ENCODE measurements around the gene TNFRSF17. TPM values are rescaled to one million over a fixed set of nuclear protein-coding genes. Genes with fewer than 3 reads are reported as not detected.

The TNFRSF17 gene
- total and polyA plus RNA-seq, 4 experiments from 2014 or later: 3.0 TPM; not detected in 3

- H3K36me3 Mint-ChIP-seq: peaks cover 0 to 9% of the 10 kb centered on the region in 2 donors
Observed at GRCh38 chr16:11980136-11980844, 15.3 kb downstream of the TNFRSF17 start.

DNA sequence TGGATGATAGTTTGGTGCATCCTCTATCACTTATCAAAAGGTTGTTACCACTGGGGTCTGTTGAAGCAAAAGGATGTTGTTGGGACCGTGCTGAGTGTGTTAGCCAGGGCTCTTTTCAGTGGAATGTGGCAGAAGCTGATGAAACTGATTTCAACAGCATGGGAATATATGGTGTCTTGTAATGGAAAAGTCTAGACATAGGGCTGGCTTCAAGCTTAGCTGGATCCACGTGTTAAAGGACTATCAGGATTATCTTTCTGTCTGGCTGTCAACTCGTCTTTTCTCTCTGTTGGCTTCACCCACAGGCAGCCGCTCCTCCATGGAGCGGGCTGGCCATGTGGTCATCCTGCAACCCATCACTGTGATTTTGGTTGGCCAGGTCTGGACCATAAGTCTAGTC, 20.2 kb downstream of the TNFRSF17 start:
- Mint-ChIP-seq H3K9me3 (peaks cover 0 to 1% (median 0%) of the 10 kb centered on the region in 8 donors), H3K4me3 (no peak overlapping the region), H3K27me3 (no peaks in the 10 kb centered on the region), H3K4me1 (peaks cover 0 to 9% (median 5%) of the 10 kb centered on the region in 4 donors), H3K27ac (no peak overlapping the region), H3K36me3 (no peaks in the 10 kb centered on the region)
- intact Hi-C loops (cut with micrococcal nuclease): no loop called here
- ChIA-PET CTCF (ENCODE audit: partially characterized antibody) (no interaction called here), POLR2A (ENCODE audit: partially characterized antibody) (no interaction called here)
- H3K36me3 ChIP-seq (ENCODE audit: insufficient read depth, low read length): no peaks in the 10 kb centered on the region
- H3K9me3 ChIP-seq (ENCODE audit: control insufficient read depth in 1 of 2, low read length in 2 of 2): no peaks in the 10 kb centered on the region
- no peak overlapping the region for H3K4me3 ChIP-seq (ENCODE audit: low read length in 2 of 2)
- no peak overlapping the region for H3K27ac ChIP-seq (ENCODE audit: low read depth, low read length)
- no peaks in the 10 kb centered on the region for H3K27me3 ChIP-seq (ENCODE audit: insufficient read depth, low read length)
- H3K4me1 ChIP-seq (ENCODE audit: insufficient read depth, low read length): no peaks in the 10 kb centered on the region
- DNase-seq: no peak

More at GRCh38 chr16:11980136-11980844, 15.3 kb downstream of the TNFRSF17 start:
- Mint-ChIP-seq H3K27me3 (no peaks in the 10 kb centered on the region), H3K4me3 (peak overlapping the region in 2 of 8 donors; percentile 8 to 28), H3K9me3 (no peaks in the 10 kb centered on the region), H3K27ac (peak overlapping the region in 1 of 7 donors; percentile 57), H3K4me1 (peaks cover 29 to 38% (median 34%) of the 10 kb centered on the region in 4 donors)
- H3K27ac ChIP-seq (ENCODE audit: low read depth, low read length): no peak overlapping the region
- DNase-seq: no peak
- intact Hi-C loops (cut with micrococcal nuclease): no loop called here
- POLR2A ChIA-PET (ENCODE audit: partially characterized antibody): no interaction called here
- H3K9me3 ChIP-seq (ENCODE audit: control insufficient read depth in 1 of 2, low read length in 2 of 2): no peaks in the 10 kb centered on the region
- H3K27me3 ChIP-seq (ENCODE audit: insufficient read depth, low read length): no peaks in the 10 kb centered on the region
- no peak overlapping the region for H3K4me3 ChIP-seq (ENCODE audit: low read length in 2 of 2)
- CTCF ChIA-PET (ENCODE audit: partially characterized antibody): interaction anchor here (1.0 kb wide), 1 partner anchor 13 kb away, joined by 3 read pairs; no protein-coding TSS in a partner anchor
- no peaks in the 10 kb centered on the region for H3K36me3 ChIP-seq (ENCODE audit: insufficient read depth, low read length)
- peaks cover 26% of the 10 kb centered on the region for H3K4me1 ChIP-seq (ENCODE audit: insufficient read depth, low read length)

GRCh38 chr16:11986521-11987057, 21.6 kb downstream of the TNFRSF17 start:
- Histone ChIP-seq H3K36me3 (ENCODE audit: insufficient read depth, low read length) (no peaks in the 10 kb centered on the region), H3K9me3 (ENCODE audit: control insufficient read depth in 1 of 2, low read length in 2 of 2) (no peaks in the 10 kb centered on the region), H3K27ac (ENCODE audit: low read depth, low read length) (no peak overlapping the region), H3K27me3 (ENCODE audit: insufficient read depth, low read length) (no peaks in the 10 kb centered on the region), H3K4me3 (ENCODE audit: low read length in 2 of 2) (no peak overlapping the region), H3K4me1 (ENCODE audit: insufficient read depth, low read length) (no peaks in the 10 kb centered on the region)
- Mint-ChIP-seq H3K27ac (no peak overlapping the region), H3K27me3 (no peaks in the 10 kb centered on the region), H3K9me3 (peaks cover 0 to 1% (median 0%) of the 10 kb centered on the region in 8 donors), H3K4me3 (no peak overlapping the region), H3K4me1 (peaks cover 0 to 7% (median 4%) of the 10 kb centered on the region in 4 donors), H3K36me3 (no peaks in the 10 kb centered on the region)
- ChIA-PET CTCF (ENCODE audit: partially characterized antibody) (no interaction called here), POLR2A (ENCODE audit: partially characterized antibody) (no interaction called here)
- no peak for DNase-seq
- intact Hi-C loops (cut with micrococcal nuclease): no loop called here

DNA sequence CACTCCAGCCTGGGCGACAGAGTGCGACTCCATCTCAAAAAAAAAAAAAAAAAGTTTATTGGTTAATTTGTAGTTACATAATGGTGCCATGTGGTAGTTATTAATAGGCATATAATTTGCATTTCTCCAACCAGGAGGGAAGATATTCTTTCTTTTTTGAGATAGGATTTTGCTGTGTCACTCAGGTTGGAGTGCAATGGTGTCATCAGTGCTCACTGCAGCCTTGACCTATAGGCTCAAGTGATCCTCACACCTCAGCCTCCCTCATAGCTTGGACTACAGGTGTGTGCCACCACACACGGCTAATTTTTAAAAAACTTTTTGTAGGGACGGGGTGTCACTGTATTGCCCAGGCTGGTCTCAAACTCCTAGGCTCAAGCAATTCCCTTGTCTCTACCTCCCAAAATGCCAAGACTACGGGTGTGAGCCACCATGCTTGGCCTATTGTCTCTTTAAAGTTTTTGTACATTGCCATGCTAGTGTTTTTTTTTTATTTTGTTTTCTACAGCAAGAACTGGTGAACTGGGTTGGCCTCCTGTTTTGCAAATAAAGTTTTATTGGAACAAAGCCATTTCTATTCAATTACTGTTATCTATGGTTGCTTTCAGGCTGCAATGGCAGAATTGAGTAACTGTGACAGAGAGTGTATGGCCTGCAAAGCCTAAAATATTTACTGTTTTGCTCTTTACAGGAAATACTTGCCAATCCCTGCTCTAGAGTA, 23.4 kb downstream of the TNFRSF17 start:
- Mint-ChIP-seq H3K4me1 (peaks cover 0 to 5% (median 3%) of the 10 kb centered on the region in 4 donors), H3K4me3 (no peak overlapping the region), H3K27ac (no peak overlapping the region), H3K9me3 (peaks cover 0 to 1% (median 0%) of the 10 kb centered on the region in 8 donors), H3K36me3 (no peaks in the 10 kb centered on the region), H3K27me3 (no peaks in the 10 kb centered on the region)
- no peak for DNase-seq
- POLR2A ChIA-PET (ENCODE audit: partially characterized antibody): no interaction called here
- H3K9me3 ChIP-seq (ENCODE audit: control insufficient read depth in 1 of 2, low read length in 2 of 2): no peaks in the 10 kb centered on the region
- intact Hi-C loops (cut with micrococcal nuclease): no loop called here
- CTCF ChIA-PET (ENCODE audit: partially characterized antibody): no interaction called here
- H3K4me1 ChIP-seq (ENCODE audit: insufficient read depth, low read length): no peaks in the 10 kb centered on the region
- no peaks in the 10 kb centered on the region for H3K27me3 ChIP-seq (ENCODE audit: insufficient read depth, low read length)
- H3K27ac ChIP-seq (ENCODE audit: low read depth, low read length): no peak overlapping the region
- no peak overlapping the region for H3K4me3 ChIP-seq (ENCODE audit: low read length in 2 of 2)
- H3K36me3 ChIP-seq (ENCODE audit: insufficient read depth, low read length): no peaks in the 10 kb centered on the region

- CTCF ChIA-PET (ENCODE audit: partially characterized antibody): no interaction called here
- Histone ChIP-seq H3K36me3 (ENCODE audit: insufficient read depth, low read length) (no peaks in the 10 kb centered on the region), H3K27ac (ENCODE audit: low read depth, low read length) (no peak overlapping the region), H3K27me3 (ENCODE audit: insufficient read depth, low read length) (no peaks in the 10 kb centered on the region), H3K4me3 (ENCODE audit: low read length in 2 of 2) (no peak overlapping the region), H3K4me1 (ENCODE audit: insufficient read depth, low read length) (no peaks in the 10 kb centered on the region), H3K9me3 (ENCODE audit: control insufficient read depth in 1 of 2, low read length in 2 of 2) (no peaks in the 10 kb centered on the region)
- Mint-ChIP-seq H3K4me3 (no peak overlapping the region), H3K27ac (no peak overlapping the region), H3K9me3 (no peaks in the 10 kb centered on the region), H3K36me3 (no peaks in the 10 kb centered on the region), H3K4me1 (peaks cover 0 to 3% (median under 1%) of the 10 kb centered on the region in 4 donors), H3K27me3 (no peaks in the 10 kb centered on the region)
- no peak for DNase-seq
- intact Hi-C loops (cut with micrococcal nuclease): no loop called here
- POLR2A ChIA-PET (ENCODE audit: partially characterized antibody): no interaction called here
Observed at GRCh38 chr16:11990702-11991390, 25.8 kb downstream of the TNFRSF17 start.

DNA sequence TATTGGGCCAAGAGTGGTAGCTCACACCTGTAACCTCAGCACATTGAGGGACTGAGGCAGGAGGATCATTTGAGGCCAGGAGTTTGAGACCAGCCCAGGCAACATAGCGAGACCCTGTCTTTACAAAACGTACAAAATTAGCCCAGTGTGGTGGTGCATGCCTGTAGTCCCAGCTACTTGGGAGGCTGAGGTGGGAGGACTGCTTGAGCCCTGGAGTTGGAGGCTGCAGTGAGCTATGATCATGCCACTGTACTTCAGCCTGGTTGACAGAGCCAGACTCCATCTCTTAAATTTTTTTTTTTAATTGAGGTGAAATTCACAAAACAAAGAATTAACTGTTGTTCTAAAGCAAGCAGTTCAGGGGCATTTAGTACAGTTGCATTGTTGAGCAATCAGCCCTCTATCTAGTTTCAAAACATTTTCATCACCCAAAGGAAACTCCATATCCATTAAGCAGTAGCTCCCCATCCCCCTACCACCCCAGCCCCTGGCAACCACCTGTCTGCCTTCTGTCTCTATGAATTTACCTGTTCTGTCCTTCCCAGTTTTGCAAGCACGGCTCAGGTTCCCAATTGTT, 27.1 kb downstream of the TNFRSF17 start:
- H3K27me3 ChIP-seq (ENCODE audit: insufficient read depth, low read length): no peaks in the 10 kb centered on the region
- H3K4me1 ChIP-seq (ENCODE audit: insufficient read depth, low read length): no peaks in the 10 kb centered on the region
- intact Hi-C loops (cut with micrococcal nuclease): no loop called here
- no peak overlapping the region for H3K4me3 ChIP-seq (ENCODE audit: low read length in 2 of 2)
- no peak overlapping the region for H3K4me3 Mint-ChIP-seq
- POLR2A ChIA-PET (ENCODE audit: partially characterized antibody): interaction anchor here (0.7 kb wide), 1 partner anchor 299 kb away, joined by 3 read pairs; no protein-coding TSS in a partner anchor
- no peaks in the 10 kb centered on the region for H3K9me3 ChIP-seq (ENCODE audit: control insufficient read depth in 1 of 2, low read length in 2 of 2)
- no peak overlapping the region for H3K27ac Mint-ChIP-seq
- H3K9me3 Mint-ChIP-seq: no peaks in the 10 kb centered on the region
- no peak for DNase-seq
- no peaks in the 10 kb centered on the region for H3K36me3 ChIP-seq (ENCODE audit: insufficient read depth, low read length)
- H3K36me3 Mint-ChIP-seq: no peaks in the 10 kb centered on the region
- CTCF ChIA-PET (ENCODE audit: partially characterized antibody): interaction anchor here (0.8 kb wide), 1 partner anchor 21 kb away, joined by 3 read pairs; no protein-coding TSS in a partner anchor
- H3K27ac ChIP-seq (ENCODE audit: low read depth, low read length): no peak overlapping the region
- peaks cover 0 to 3% (median 1%) of the 10 kb centered on the region in 4 donors for H3K4me1 Mint-ChIP-seq
- no peaks in the 10 kb centered on the region for H3K27me3 Mint-ChIP-seq

All from CD4-positive, alpha-beta memory T cell (primary cell).